ENCODE measurements around the gene TIRAP. TPM values are rescaled to one million over a fixed set of nuclear protein-coding genes. Genes with fewer than 3 reads are reported as not detected.
"Not testable (repeated sequence)": the region's sequence is repeated elsewhere in the genome, so short reads cannot be mapped to it uniquely, and the experiment has no call there.

Gene TIRAP
- polyA plus RNA-seq, 1 of the 3 experiments (the other 2 are of a cell fraction): 5.5 TPM

GRCh38 chr11:126254819-126255218, 28.1 kb upstream of the TIRAP start:
- 94% methylated on average over 1 of the region's 1 CpG for WGBS (ENCODE audit: low lambda C conversion rate)
- H2AFZ ChIP-seq (ENCODE audit: low read depth): no peak overlapping the region
- no peak overlapping the region for H3K27ac ChIP-seq (ENCODE audit: low read depth in 2 of 2, low read length in 1 of 2)
- TF ChIP-seq, protein P1, sequence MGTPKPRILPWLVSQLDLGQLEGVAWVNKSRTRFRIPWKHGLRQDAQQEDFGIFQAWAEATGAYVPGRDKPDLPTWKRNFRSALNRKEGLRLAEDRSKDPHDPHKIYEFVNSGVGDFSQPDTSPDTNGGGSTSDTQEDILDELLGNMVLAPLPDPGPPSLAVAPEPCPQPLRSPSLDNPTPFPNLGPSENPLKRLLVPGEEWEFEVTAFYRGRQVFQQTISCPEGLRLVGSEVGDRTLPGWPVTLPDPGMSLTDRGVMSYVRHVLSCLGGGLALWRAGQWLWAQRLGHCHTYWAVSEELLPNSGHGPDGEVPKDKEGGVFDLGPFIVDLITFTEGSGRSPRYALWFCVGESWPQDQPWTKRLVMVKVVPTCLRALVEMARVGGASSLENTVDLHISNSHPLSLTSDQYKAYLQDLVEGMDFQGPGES (IDR thresholded peaks at IDR 0.05; ENCODE audit: low read depth, low read length): no peak
- TF ChIP-seq EP300 (IDR thresholded peaks at IDR 0.05; ENCODE audit: borderline replicate concordance in 1 of 2, low read depth in 1 of 2, low read length in 1 of 2): no peak
- TF ChIP-seq, protein P2, sequence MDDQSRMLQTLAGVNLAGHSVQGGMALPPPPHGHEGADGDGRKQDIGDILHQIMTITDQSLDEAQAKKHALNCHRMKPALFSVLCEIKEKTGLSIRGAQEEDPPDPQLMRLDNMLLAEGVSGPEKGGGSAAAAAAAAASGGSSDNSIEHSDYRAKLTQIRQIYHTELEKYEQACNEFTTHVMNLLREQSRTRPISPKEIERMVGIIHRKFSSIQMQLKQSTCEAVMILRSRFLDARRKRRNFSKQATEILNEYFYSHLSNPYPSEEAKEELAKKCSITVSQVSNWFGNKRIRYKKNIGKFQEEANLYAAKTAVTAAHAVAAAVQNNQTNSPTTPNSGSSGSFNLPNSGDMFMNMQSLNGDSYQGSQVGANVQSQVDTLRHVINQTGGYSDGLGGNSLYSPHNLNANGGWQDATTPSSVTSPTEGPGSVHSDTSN (IDR thresholded peaks at IDR 0.05): no peak
- TF ChIP-seq EZH2phosphoT487 (IDR thresholded peaks at IDR 0.05; ENCODE audit: borderline replicate concordance, low read depth): no peak
- no peak for TF ChIP-seq NFIC (IDR thresholded peaks at IDR 0.05; ENCODE audit: borderline replicate concordance)
- TF ChIP-seq GABPA (IDR thresholded peaks at IDR 0.05; ENCODE audit: low read depth): no peak
- no peak for TF ChIP-seq TAF1 (IDR thresholded peaks at IDR 0.05; ENCODE audit: borderline replicate concordance, low read depth, low read length)
- no peak for TF ChIP-seq SIN3A (IDR thresholded peaks at IDR 0.05; ENCODE audit: borderline replicate concordance, low read depth, low read length)
- TF ChIP-seq YY1 (IDR thresholded peaks at IDR 0.05; ENCODE audit: low read depth): no peak
- no peak for TF ChIP-seq CHD2 (IDR thresholded peaks at IDR 0.05; ENCODE audit: low read length, partially characterized antibody)
- no peak for TF ChIP-seq POLR2AphosphoS5 (IDR thresholded peaks at IDR 0.05; ENCODE audit: low read depth, low read length)
- TF ChIP-seq RFX5 (IDR thresholded peaks at IDR 0.05; ENCODE audit: low read length): no peak
- no peak for TF ChIP-seq FOSL2 (IDR thresholded peaks at IDR 0.05; ENCODE audit: borderline replicate concordance, low read depth)
- no peak for TF ChIP-seq RXRA (IDR thresholded peaks at IDR 0.05; ENCODE audit: borderline replicate concordance, low read depth)
- no peak for TF ChIP-seq JUND (IDR thresholded peaks at IDR 0.05)
- TF ChIP-seq GATA2 (CRISPR knock-in tag; IDR thresholded peaks at IDR 0.05): no peak
- no peak for TF ChIP-seq MEF2A (IDR thresholded peaks at IDR 0.05; ENCODE audit: borderline replicate concordance, low read depth)
- H3K9me3 ChIP-seq: no peaks in the 10 kb centered on the region
- ChIA-PET CTCF (no interaction called here), POLR2A (no interaction called here)
- H3K4me2 ChIP-seq: no peak overlapping the region
- H3K27me3 ChIP-seq (ENCODE audit: insufficient read depth): no peaks in the 10 kb centered on the region
- no peaks in the 10 kb centered on the region for H3K79me2 ChIP-seq (ENCODE audit: insufficient read depth)
- H4K20me1 ChIP-seq (ENCODE audit: insufficient read depth): no peaks in the 10 kb centered on the region
- DNase-seq: no peak
- peaks cover 15 to 34% of the 10 kb centered on the region in 2 experiments for H3K36me3 ChIP-seq (replicated peaks in 1 of 2; ENCODE audit: control insufficient read depth in 1 of 2, insufficient read depth in 2 of 2, low read length in 1 of 2)
- peaks cover 18% of the 10 kb centered on the region for H3F3A ChIP-seq (replicated peaks; ENCODE audit: insufficient read depth)
- no peak overlapping the region for H3K9ac ChIP-seq
- no peaks in the 10 kb centered on the region for H3K9me2 ChIP-seq
- peaks cover 3 to 8% of the 10 kb centered on the region in 2 experiments; a peak in 3 of 4 replicates for H3K4me1 ChIP-seq (ENCODE audit: control insufficient read depth in 1 of 2, insufficient read depth in 2 of 2, low read depth in 1 of 2, low read length in 1 of 2)
- no peak overlapping the region for H3K4me3 ChIP-seq (ENCODE audit: low read depth in 2 of 2, low read length in 1 of 2)

- H3K4me3 ChIP-seq (ENCODE audit: low read depth in 2 of 2, low read length in 1 of 2); H4K20me1 ChIP-seq (ENCODE audit: insufficient read depth); H3K27me3 ChIP-seq (ENCODE audit: insufficient read depth); H3K4me1 ChIP-seq (ENCODE audit: control insufficient read depth in 1 of 2, insufficient read depth in 2 of 2, low read depth in 1 of 2, low read length in 1 of 2); H3K4me2 ChIP-seq; H3K9ac ChIP-seq; H3K9me3 ChIP-seq; H3K27ac ChIP-seq (ENCODE audit: low read depth in 2 of 2, low read length in 1 of 2); DNase-seq; H3K79me2 ChIP-seq (ENCODE audit: insufficient read depth); CTCF ChIA-PET; POLR2A ChIA-PET; H3K9me2 ChIP-seq; H2AFZ ChIP-seq (ENCODE audit: low read depth): not testable (repeated sequence)
- 95% methylated on average over 5 of the region's 5 CpGs for WGBS (ENCODE audit: low lambda C conversion rate)
- Histone ChIP-seq H3F3A (replicated peaks; ENCODE audit: insufficient read depth) (peaks cover 20% of the 10 kb centered on the region), H3K36me3 (replicated peaks in 1 of 2; ENCODE audit: control insufficient read depth in 1 of 2, insufficient read depth in 2 of 2, low read length in 1 of 2) (peaks cover 16 to 34% of the 10 kb centered on the region in 2 experiments)
Measured at GRCh38 chr11:126255507-126255906, 27.4 kb upstream of the TIRAP start.
